NCI-H2196 treated with DMSO at 0.1 percent for 48 hours (cell line): Measurements from ENCODE around the gene DHX38.
A peak's percentile ranks its signal among the peaks of the same experiment; 100 is the strongest.

Experiments
- DNase-seq: peaks from one replicate; lab custom pipeline; 2025; ENCODE audit not compliant: unreplicated experiment; lab: John Stamatoyannopoulos, UW

The DHX38 gene

GRCh38 chr16:72083778-72084404 lies 9.8 kb upstream of the DHX38 start:
- DNase-seq = no peak

GRCh38 chr16:72084445-72084844 lies 9.2 kb upstream of the DHX38 start:
- DNase-seq = no peak

GRCh38 chr16:72085002-72085401 lies 8.6 kb upstream of the DHX38 start:
- DNase-seq = no peak

GRCh38 chr16:72091217-72091616 lies 2.4 kb upstream of the DHX38 start:
- no peak for DNase-seq

- no peak for DNase-seq
Measured at GRCh38 chr16:72092832-72093447, 707 bp upstream of the DHX38 start.

- DNase-seq = no peak
Measured at GRCh38 chr16:72094266-72094610, 591 bp downstream of the DHX38 start.

- no peak for DNase-seq
Measured at GRCh38 chr16:72098936-72099335, 5.3 kb downstream of the DHX38 start.

- peak; percentile 0 for DNase-seq
Measured at GRCh38 chr16:72099377-72099818, 5.8 kb downstream of the DHX38 start.

- no peak for DNase-seq
Measured at GRCh38 chr16:72101195-72101594, 7.5 kb downstream of the DHX38 start.

GRCh38 chr16:72104905-72105304 lies 11.3 kb downstream of the DHX38 start:
- DNase-seq = no peak

- no peak for DNase-seq
Measured at GRCh38 chr16:72105978-72106377, 12.3 kb downstream of the DHX38 start.

- no peak for DNase-seq
Measured at GRCh38 chr16:72107371-72107770, 13.7 kb downstream of the DHX38 start.

- DNase-seq = no peak
Measured at GRCh38 chr16:72108353-72109102, 14.9 kb downstream of the DHX38 start.

- no peak for DNase-seq
Measured at GRCh38 chr16:72109300-72109699, 15.7 kb downstream of the DHX38 start.

- no peak for DNase-seq
Measured at GRCh38 chr16:72109966-72110530, 16.4 kb downstream of the DHX38 start.

- DNase-seq = no peak
Measured at GRCh38 chr16:72110662-72111615, 17.3 kb downstream of the DHX38 start.

GRCh38 chr16:72111657-72112451 lies 18.2 kb downstream of the DHX38 start:
- no peak for DNase-seq

GRCh38 chr16:72112452-72112792 lies 18.8 kb downstream of the DHX38 start:
- DNase-seq = no peak

GRCh38 chr16:72112906-72113615 lies 19.4 kb downstream of the DHX38 start:
- DNase-seq = no peak

GRCh38 chr16:72113616-72113945 lies 19.9 kb downstream of the DHX38 start:
- no peak for DNase-seq
